Activated T-cell treated with anti-CD3 and anti-CD28 coated beads, Interleukin-2, amount 50 U/mL, for 4 hours (primary cell): ENCODE measurements around the gene HACD4. TPM values are rescaled to one million over a fixed set of nuclear protein-coding genes. Genes with fewer than 3 reads are reported as not detected.
"Not testable (repeated sequence)": the region's sequence is repeated elsewhere in the genome, so short reads cannot be mapped to it uniquely, and the experiment has no call there.

Source experiments
- ATAC-seq, 2 donors: fragments of 200-7000 bp; cut with Tn5 transposase; one replicate each; pipeline ENCODE4 v1.10.0; 2021
- DNase-seq: peaks from one replicate; pipeline ENCODE4 v3.0.0-alpha.2; 2020
- H3K27me3 Mint-ChIP-seq: one replicate; pipeline ENCODE4 v1.8.0; 2021; ENCODE audit warnings: low read depth, mixed read lengths
- H3K36me3 Mint-ChIP-seq: one replicate; pipeline ENCODE4 v1.8.0; 2022; ENCODE audit warnings: mixed read lengths; ENCODE audit not compliant: insufficient read depth
- H3K4me1 Mint-ChIP-seq: one replicate; pipeline ENCODE4 v1.8.0; 2021; ENCODE audit warnings: low read depth, mixed read lengths
- H3K4me3 Mint-ChIP-seq: one replicate; pipeline ENCODE4 v1.8.0; 2021; ENCODE audit warnings: mild to moderate bottlenecking, moderate library complexity, mixed read lengths
- H3K9me3 Mint-ChIP-seq: one replicate; pipeline ENCODE4 v1.8.0; 2021; ENCODE audit warnings: mixed read lengths
- total RNA-seq, 3 donors: library from RNA; stranded (reverse); gene quantifications; one replicate each; pipeline ENCODE4 v1.2.1, GENCODE V29; 2021

Gene HACD4
- total RNA-seq, 3 donors from 2014 or later, result 1.2 to 1.4 (median 1.2) TPM

GRCh38 chr9:20995616-20996015 lies 35.8 kb downstream of the HACD4 start:
- Mint-ChIP-seq H3K9me3 (peaks cover 4% of the 10 kb centered on the region), H3K27me3 (no peaks in the 10 kb centered on the region), H3K36me3 (peaks cover 33% of the 10 kb centered on the region), H3K4me1 (peaks cover 23% of the 10 kb centered on the region), H3K4me3 (no peak overlapping the region)
- DNase-seq (no peak), ATAC-seq (no peak)

DNA sequence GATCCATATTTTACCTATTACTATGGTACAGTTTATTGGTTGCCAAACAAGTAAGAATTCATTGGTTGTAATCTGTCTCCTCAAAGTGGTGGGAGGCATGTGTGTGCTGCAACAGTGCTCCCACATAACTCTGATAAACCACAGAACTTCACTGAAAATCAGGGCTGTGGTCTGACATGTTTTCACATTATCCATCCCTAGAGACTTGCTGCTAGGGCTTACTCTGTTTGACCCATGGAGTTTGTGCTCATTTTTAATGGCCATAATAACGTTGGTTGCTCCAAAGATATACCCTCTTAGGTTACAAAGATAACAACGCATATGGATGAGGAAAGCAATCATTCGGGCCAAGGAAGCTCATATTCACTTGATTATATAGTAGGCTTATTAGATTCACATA lies 37.0 kb downstream of the HACD4 start:
- no peaks in the 10 kb centered on the region for H3K9me3 Mint-ChIP-seq
- no peak overlapping the region for H3K4me3 Mint-ChIP-seq
- DNase-seq, result no peak
- ATAC-seq, result no peak
- peaks cover 34% of the 10 kb centered on the region for H3K36me3 Mint-ChIP-seq
- peaks cover 23% of the 10 kb centered on the region for H3K4me1 Mint-ChIP-seq
- H3K27me3 Mint-ChIP-seq, result no peaks in the 10 kb centered on the region

DNA sequence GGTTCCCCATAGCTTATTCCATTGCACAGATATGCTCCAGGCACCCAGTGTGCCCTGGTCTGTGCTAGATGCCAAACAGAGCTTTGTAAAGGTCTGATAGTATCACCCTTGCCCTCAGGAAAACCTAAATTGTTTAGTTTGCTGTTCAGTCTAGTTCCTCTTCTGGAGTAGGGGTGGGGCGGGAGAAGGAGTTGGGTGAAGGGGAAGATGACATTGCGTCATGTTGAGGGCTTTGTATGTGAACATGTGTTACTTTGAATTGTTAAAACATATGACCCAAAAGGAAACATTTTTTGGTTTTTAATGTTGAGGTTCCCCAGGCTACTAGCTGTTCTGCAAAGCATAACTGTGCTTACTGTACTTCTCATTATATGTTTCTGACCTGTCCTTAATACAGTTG lies 40.6 kb downstream of the HACD4 start:
- DNase-seq, result no peak
- peaks cover 43% of the 10 kb centered on the region for H3K36me3 Mint-ChIP-seq
- H3K27me3 Mint-ChIP-seq, result no peaks in the 10 kb centered on the region
- H3K9me3 Mint-ChIP-seq, result no peaks in the 10 kb centered on the region
- ATAC-seq, result no peak
- H3K4me1 Mint-ChIP-seq, result peaks cover 1% of the 10 kb centered on the region
- H3K4me3 Mint-ChIP-seq, result no peak overlapping the region

DNA sequence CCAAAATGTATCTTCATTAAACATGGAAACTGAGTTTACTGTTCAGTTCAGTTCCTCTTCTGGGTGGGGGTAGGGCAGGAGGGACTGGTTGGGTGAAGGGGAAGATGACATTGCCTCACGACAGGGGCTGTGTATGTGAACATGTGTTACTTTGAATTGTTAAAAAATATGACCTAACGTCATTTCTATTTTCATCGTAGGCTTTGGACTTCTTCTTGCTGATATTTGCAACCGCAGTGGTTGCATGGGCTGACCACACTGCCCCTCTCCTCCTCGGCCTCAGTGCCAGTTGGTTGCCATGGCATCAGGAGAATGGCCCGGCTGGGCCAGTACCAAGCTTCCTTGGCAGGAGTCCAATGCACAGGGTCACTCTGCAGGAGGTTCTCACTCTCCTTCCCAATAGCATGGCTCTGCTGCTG lies 41.5 kb downstream of the HACD4 start:
- no peak overlapping the region for H3K4me3 Mint-ChIP-seq
- H3K4me1 Mint-ChIP-seq, result no peaks in the 10 kb centered on the region
- no peak for ATAC-seq
- no peaks in the 10 kb centered on the region for H3K9me3 Mint-ChIP-seq
- H3K27me3 Mint-ChIP-seq, result no peaks in the 10 kb centered on the region
- H3K36me3 Mint-ChIP-seq, result peaks cover 39% of the 10 kb centered on the region
- no peak for DNase-seq

GRCh38 chr9:20988671-20989315 lies 42.6 kb downstream of the HACD4 start:
- ATAC-seq, result no peak
- H3K27me3 Mint-ChIP-seq, result no peaks in the 10 kb centered on the region
- H3K4me3 Mint-ChIP-seq, result no peak overlapping the region
- peaks cover 33% of the 10 kb centered on the region for H3K36me3 Mint-ChIP-seq
- H3K9me3 Mint-ChIP-seq, result no peaks in the 10 kb centered on the region
- no peak for DNase-seq
- no peaks in the 10 kb centered on the region for H3K4me1 Mint-ChIP-seq

DNA sequence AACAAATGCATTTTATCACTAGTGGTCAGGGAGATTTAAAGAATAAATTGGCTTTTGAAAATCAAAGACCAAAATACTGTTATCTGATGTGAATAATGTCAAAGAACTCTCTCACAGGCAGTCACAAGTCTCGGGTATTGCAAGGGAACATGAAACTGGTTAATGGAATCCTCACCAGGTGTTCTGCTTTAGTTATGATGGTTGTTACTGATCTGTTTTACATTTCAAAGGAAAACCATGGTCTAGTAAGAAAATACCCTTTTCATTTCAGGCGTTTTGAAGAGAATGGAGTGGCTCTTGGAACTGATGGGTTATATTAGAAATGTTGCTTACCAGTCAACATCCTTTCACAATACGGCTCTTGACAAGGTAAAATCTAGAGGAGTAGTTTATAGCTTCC lies 43.4 kb downstream of the HACD4 start:
- Mint-ChIP-seq H3K27me3 (no peaks in the 10 kb centered on the region), H3K4me3 (no peak overlapping the region), H3K9me3 (no peaks in the 10 kb centered on the region), H3K4me1 (no peaks in the 10 kb centered on the region), H3K36me3 (peaks cover 30% of the 10 kb centered on the region)
- no peak for DNase-seq
- no peak for ATAC-seq

DNA sequence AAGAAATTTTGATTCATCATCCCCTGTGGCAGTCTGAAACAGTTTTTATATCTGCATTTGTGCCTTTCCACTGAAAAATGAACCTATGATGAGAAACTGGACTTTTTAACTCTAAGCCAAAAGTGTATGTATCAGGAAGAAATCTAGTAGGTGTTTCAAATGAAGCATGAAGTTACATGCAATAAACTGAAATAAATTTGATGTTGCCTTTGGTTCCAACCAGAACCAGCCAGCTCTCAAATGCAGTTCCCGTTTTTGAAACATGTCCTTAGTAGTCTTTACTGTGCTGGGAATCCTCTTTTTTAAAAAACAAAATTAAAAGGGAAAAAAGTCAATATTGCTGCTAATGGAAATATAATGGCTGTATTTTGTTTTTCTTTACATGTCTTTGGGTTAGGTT lies 43.9 kb downstream of the HACD4 start:
- Mint-ChIP-seq H3K9me3 (no peaks in the 10 kb centered on the region), H3K4me3 (no peak overlapping the region), H3K36me3 (peaks cover 32% of the 10 kb centered on the region), H3K4me1 (no peaks in the 10 kb centered on the region), H3K27me3 (no peaks in the 10 kb centered on the region)
- ATAC-seq, result no peak
- DNase-seq, result no peak

DNA sequence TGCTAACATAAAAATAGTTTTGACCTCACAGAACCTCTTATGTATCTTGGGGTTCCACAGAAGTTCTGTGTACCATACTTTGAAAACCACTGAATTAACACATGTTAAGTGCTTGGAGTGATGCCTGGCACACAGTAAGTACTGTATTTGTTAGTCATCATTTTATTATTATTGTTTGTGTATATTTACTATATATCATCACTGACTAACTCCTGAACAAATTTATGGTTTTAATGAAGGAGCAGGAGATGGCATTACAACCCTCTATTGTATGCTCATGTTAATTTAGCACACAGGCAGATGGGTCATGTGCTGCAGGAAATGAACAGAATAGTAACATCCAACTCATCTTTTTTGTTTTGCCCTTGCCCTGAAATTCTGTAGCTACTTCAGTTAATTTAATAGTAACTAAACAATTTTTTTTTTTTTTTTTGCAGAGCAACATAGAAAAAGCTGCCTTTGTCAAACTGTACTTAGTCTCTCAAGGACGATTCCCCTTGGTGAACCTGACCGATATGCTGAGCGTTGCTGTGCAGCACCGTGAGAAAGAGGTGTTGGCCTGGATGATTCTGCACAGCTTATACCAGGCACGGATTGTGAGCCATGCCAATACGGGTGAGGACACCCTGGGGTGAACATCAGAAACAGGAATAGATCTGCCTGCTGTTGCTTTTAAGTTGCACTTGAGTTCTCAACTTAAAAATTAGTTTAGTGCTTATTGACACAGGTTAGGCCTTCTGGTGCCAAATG lies 45.4 kb downstream of the HACD4 start:
- H3K4me3 Mint-ChIP-seq, result no peak overlapping the region
- H3K27me3 Mint-ChIP-seq, result no peaks in the 10 kb centered on the region
- no peaks in the 10 kb centered on the region for H3K9me3 Mint-ChIP-seq
- peaks cover 42% of the 10 kb centered on the region for H3K36me3 Mint-ChIP-seq
- no peaks in the 10 kb centered on the region for H3K4me1 Mint-ChIP-seq
- DNase-seq (no peak), ATAC-seq (no peak)

GRCh38 chr9:20984506-20984905 lies 46.9 kb downstream of the HACD4 start:
- Mint-ChIP-seq H3K27me3 (no peaks in the 10 kb centered on the region), H3K4me1 (no peaks in the 10 kb centered on the region), H3K4me3 (no peak overlapping the region), H3K9me3 (no peaks in the 10 kb centered on the region), H3K36me3 (peaks cover 32% of the 10 kb centered on the region)
- ATAC-seq (no peak), DNase-seq (no peak)

DNA sequence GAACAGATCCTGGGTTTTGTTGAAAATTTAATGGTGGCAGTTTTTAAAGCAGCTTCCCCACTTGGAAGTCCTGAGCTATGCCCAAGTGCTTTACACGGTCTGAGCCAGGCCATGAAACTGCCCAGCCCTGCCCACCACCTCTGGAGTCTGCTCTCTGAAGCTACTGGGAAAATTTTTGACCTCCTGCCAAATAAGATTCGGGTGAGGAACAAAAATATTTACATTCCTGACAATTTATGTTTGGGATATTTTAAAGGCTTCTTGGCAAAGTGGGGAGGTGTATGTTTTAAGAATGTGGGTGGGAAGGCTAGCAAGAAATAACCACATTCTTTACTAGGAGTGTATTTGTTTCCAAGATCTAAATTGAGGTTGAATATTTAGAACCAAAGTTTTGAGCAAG lies 50.0 kb downstream of the HACD4 start:
- ATAC-seq (no peak), DNase-seq (no peak)
- Mint-ChIP-seq H3K4me1 (no peaks in the 10 kb centered on the region), H3K27me3 (no peaks in the 10 kb centered on the region), H3K36me3 (peaks cover 32% of the 10 kb centered on the region), H3K4me3 (no peak overlapping the region), H3K9me3 (no peaks in the 10 kb centered on the region)

DNA sequence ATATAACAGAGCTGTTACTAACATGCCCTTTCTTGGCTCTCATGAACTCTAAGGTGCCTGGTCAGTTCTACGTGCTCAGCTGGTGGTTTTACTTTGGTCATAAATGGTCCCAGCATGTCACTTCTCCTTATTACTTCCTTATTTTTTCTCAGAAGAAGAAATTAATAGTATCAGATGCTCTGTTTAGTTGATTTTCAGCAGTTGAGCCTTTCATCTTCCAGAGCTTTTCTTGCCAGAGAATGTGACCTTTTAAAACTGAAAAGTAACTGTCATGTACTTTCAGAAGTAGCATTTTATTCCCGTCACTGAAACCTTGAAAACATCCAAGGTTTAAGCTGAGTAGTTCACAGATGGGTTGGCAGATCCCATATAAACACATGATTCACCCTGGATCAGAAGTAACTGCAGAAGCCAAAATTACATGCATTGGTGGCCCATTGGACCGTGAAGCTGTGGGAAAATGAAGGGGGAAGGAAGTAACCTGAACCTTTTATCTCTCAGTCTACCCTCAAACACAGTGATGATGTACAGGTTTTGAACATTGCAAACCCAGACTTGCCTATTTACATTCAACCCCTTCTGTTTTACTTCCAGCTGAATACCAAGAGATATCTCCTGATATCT lies 50.5 kb downstream of the HACD4 start:
- DNase-seq (no peak), ATAC-seq (no peak)
- Mint-ChIP-seq H3K4me1 (no peaks in the 10 kb centered on the region), H3K36me3 (peaks cover 34% of the 10 kb centered on the region), H3K27me3 (no peaks in the 10 kb centered on the region), H3K9me3 (no peaks in the 10 kb centered on the region), H3K4me3 (no peak overlapping the region)

- Mint-ChIP-seq H3K27me3 (no peaks in the 10 kb centered on the region), H3K36me3 (peaks cover 39% of the 10 kb centered on the region), H3K4me3 (no peak overlapping the region), H3K9me3 (no peaks in the 10 kb centered on the region), H3K4me1 (no peaks in the 10 kb centered on the region)
- ATAC-seq, result no peak
- DNase-seq, result no peak
Measured at GRCh38 chr9:20978249-20978648, 53.2 kb downstream of the HACD4 start.

DNA sequence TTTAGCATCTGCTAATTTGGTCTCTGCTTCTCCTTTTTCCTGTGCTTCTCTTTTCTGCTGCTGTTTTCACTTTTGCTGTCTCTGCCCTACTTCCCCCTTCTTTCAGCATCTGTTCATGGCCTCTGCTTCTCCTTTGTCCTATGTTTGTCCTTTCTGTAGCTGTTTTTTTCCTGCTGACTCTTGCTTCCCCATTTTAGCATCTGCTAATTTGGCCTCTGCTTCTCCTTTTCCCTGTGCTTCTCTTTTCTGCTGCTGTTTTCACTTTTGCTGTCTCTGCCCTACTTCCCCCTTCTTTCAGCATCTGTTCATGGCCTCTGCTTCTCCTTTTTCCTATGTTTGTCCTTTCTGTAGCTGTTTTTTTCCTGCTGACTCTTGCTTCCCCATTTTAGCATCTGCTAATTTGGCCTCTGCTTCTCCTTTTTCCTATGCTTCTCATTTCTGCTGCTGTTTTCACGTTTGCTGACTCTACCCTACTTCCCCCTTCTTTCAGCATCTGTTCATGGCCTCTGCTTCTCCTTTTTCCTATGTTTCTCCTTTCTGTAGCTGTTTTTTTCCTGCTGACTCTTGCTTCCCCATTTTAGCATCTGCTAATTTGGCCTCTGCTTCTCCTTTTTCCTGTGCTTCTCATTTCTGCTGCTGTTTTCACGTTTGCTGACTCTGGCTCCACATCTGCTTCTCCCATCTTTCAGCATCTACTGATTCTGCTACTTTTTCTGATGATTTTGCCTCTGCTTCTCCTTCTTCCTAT lies 57.1 kb downstream of the HACD4 start:
- not testable (repeated sequence) for H3K4me3 Mint-ChIP-seq, H3K27me3 Mint-ChIP-seq, DNase-seq, ATAC-seq, H3K9me3 Mint-ChIP-seq, H3K4me1 Mint-ChIP-seq
- H3K36me3 Mint-ChIP-seq, result peaks cover 36% of the 10 kb centered on the region

GRCh38 chr9:20973246-20973947 lies 58.0 kb downstream of the HACD4 start:
- ATAC-seq, DNase-seq, H3K27me3 Mint-ChIP-seq, H3K4me3 Mint-ChIP-seq, H3K9me3 Mint-ChIP-seq, H3K4me1 Mint-ChIP-seq: not testable (repeated sequence)
- H3K36me3 Mint-ChIP-seq, result peaks cover 32% of the 10 kb centered on the region
